ENCODE results near the gene GLRX5.
A peak's percentile ranks its signal among the peaks of the same experiment; 100 is the strongest.

The GLRX5 gene

GRCh38 chr14:95533822-95534221, 1.0 kb upstream of the GLRX5 start:
- TF ChIP-seq CTCF (conservative IDR thresholded peaks at IDR 0.05), result no peak
- peak overlapping the region; percentile 88 for H3K27ac ChIP-seq

- no peak for TF ChIP-seq CTCF (conservative IDR thresholded peaks at IDR 0.05)
- H3K27ac ChIP-seq, result peak overlapping the region; percentile 88
Observed at GRCh38 chr14:95535226-95536021, 574 bp downstream of the GLRX5 start.

GRCh38 chr14:95536036-95536593, 1.3 kb downstream of the GLRX5 start:
- no peak for TF ChIP-seq CTCF (conservative IDR thresholded peaks at IDR 0.05)
- H3K27ac ChIP-seq, result peak overlapping the region; percentile 88; the same call in 1 of the 2 replicates

GRCh38 chr14:95536671-95537070, 1.8 kb downstream of the GLRX5 start:
- no peak for TF ChIP-seq CTCF (conservative IDR thresholded peaks at IDR 0.05)
- H3K27ac ChIP-seq, result peak overlapping the region; percentile 88; the same call in 1 of the 2 replicates

- H3K27ac ChIP-seq, result no peak overlapping the region
- no peak for TF ChIP-seq CTCF (conservative IDR thresholded peaks at IDR 0.05)
Observed at GRCh38 chr14:95537298-95538089, 2.6 kb downstream of the GLRX5 start.

GRCh38 chr14:95538801-95539509, 4.1 kb downstream of the GLRX5 start:
- no peak for TF ChIP-seq CTCF (conservative IDR thresholded peaks at IDR 0.05)
- H3K27ac ChIP-seq, result no peak overlapping the region
